ENCODE data around the gene VPS13C.

VPS13C gene

GRCh38 chr15:62093809-62094208 lies 33.6 kb upstream of the VPS13C start:
- no peak for TF ChIP-seq CTCF (IDR thresholded peaks at IDR 0.05; ENCODE audit: low read depth, low read length)
- no peak for DNase-seq

GRCh38 chr15:62090988-62091387 lies 30.7 kb upstream of the VPS13C start:
- Histone ChIP-seq H3K27me3 (ENCODE audit: insufficient read depth, low read depth, severe bottlenecking) (no peaks in the 10 kb centered on the region), H3K27ac (no peak overlapping the region), H3K4me3 (ENCODE audit: low read depth, low read length) (no peak overlapping the region), H3K9me3 (ENCODE audit: severe bottlenecking) (no peaks in the 10 kb centered on the region), H3K36me3 (no peaks in the 10 kb centered on the region)
- DNase-seq = no peak
- TF ChIP-seq CTCF (IDR thresholded peaks at IDR 0.05; ENCODE audit: low read depth, low read length) = no peak

More at GRCh38 chr15:62093809-62094208, 33.6 kb upstream of the VPS13C start:
- no peaks in the 10 kb centered on the region for H3K27me3 ChIP-seq (ENCODE audit: insufficient read depth, low read depth, severe bottlenecking)
- no peak overlapping the region for H3K4me3 ChIP-seq (ENCODE audit: low read depth, low read length)
- no peak overlapping the region for H3K27ac ChIP-seq
- no peaks in the 10 kb centered on the region for H3K9me3 ChIP-seq (ENCODE audit: severe bottlenecking)
- no peaks in the 10 kb centered on the region for H3K36me3 ChIP-seq

GRCh38 chr15:62089616-62090015 lies 29.4 kb upstream of the VPS13C start:
- no peak for DNase-seq
- no peaks in the 10 kb centered on the region for H3K9me3 ChIP-seq (ENCODE audit: severe bottlenecking)

GRCh38 chr15:62088353-62088693 lies 28.1 kb upstream of the VPS13C start:
- Histone ChIP-seq H3K4me3 (ENCODE audit: low read depth, low read length) (no peak overlapping the region), H3K36me3 (no peaks in the 10 kb centered on the region), H3K27ac (no peak overlapping the region), H3K27me3 (ENCODE audit: insufficient read depth, low read depth, severe bottlenecking) (no peaks in the 10 kb centered on the region), H3K9me3 (ENCODE audit: severe bottlenecking) (no peaks in the 10 kb centered on the region)
- TF ChIP-seq CTCF (IDR thresholded peaks at IDR 0.05; ENCODE audit: low read depth, low read length) = no peak
- no peak for DNase-seq

More at GRCh38 chr15:62089616-62090015, 29.4 kb upstream of the VPS13C start:
- Histone ChIP-seq H3K27ac (no peak overlapping the region), H3K27me3 (ENCODE audit: insufficient read depth, low read depth, severe bottlenecking) (no peaks in the 10 kb centered on the region), H3K36me3 (no peaks in the 10 kb centered on the region), H3K4me3 (ENCODE audit: low read depth, low read length) (no peak overlapping the region)
- no peak for TF ChIP-seq CTCF (IDR thresholded peaks at IDR 0.05; ENCODE audit: low read depth, low read length)

GRCh38 chr15:62087671-62088352 lies 27.6 kb upstream of the VPS13C start:
- DNase-seq = no peak

More at GRCh38 chr15:62087671-62088352, 27.6 kb upstream of the VPS13C start:
- H3K4me3 ChIP-seq (ENCODE audit: low read depth, low read length) = no peak overlapping the region
- H3K36me3 ChIP-seq = no peaks in the 10 kb centered on the region
- no peaks in the 10 kb centered on the region for H3K27me3 ChIP-seq (ENCODE audit: insufficient read depth, low read depth, severe bottlenecking)
- no peaks in the 10 kb centered on the region for H3K9me3 ChIP-seq (ENCODE audit: severe bottlenecking)
- no peak for TF ChIP-seq CTCF (IDR thresholded peaks at IDR 0.05; ENCODE audit: low read depth, low read length)
- no peak overlapping the region for H3K27ac ChIP-seq

All from WERI-Rb-1 (cell line).